Endothelial cell of umbilical vein (primary cell): ENCODE data around the gene PSMA3. TPM values are rescaled to one million over a fixed set of nuclear protein-coding genes. Genes with fewer than 3 reads are reported as not detected.

ENCODE experiments used
- BruUV-seq: library from RNA; stranded (reverse); fragments of 400-500 nt; replicated peaks from 2 replicates; lab custom pipeline; 2021; lab: Mats Ljungman, UMichigan
- CTCF ChIA-PET: fragments of 300-600, 350-600 bp; sonication (Branson Sonifier 250); formaldehyde crosslinking; loops from one replicate; lab custom pipeline; 2021; ENCODE audit warnings: antibody characterized with exemption, inconsistent platforms; lab: Charles Lee
- POLR2A ChIA-PET: fragments of 300-600, 350-600 bp; sonication (Branson Sonifier 250); formaldehyde crosslinking; loops from one replicate; lab custom pipeline; 2021; ENCODE audit warnings: antibody characterized with exemption, inconsistent platforms; lab: Charles Lee
- DNase-seq: peaks from one replicate; pipeline ENCODE4 v3.0.0-alpha.2; 2011; ENCODE audit warnings: low read depth, low spot score
- FAIRE-seq: peaks from 2 replicates; lab custom pipeline; 2011; peaks lifted over from hg19 to GRCh38; lab: Jason Lieb, UNC
- H2AFZ ChIP-seq: 2 replicates; pipeline ENCODE4 v1.6.0; 2012; ENCODE audit warnings: low read depth, low read length, control low read depth, inconsistent platforms
- H3K27ac ChIP-seq: 2 replicates; pipeline ENCODE4 v1.5.1; 2011; ENCODE audit warnings: low read depth, mild to moderate bottlenecking, control low read depth, low read length, moderate library complexity; ENCODE audit not compliant: insufficient read depth
- H3K27me3 ChIP-seq, 2 experiments: 2 replicates each; pipeline versions ENCODE4 v1.6.0 to v1.6.1; 2011; ENCODE audit warnings: low read length in 2 of 2, mixed read lengths in 1 of 2; ENCODE audit not compliant: control insufficient read depth in 2 of 2, insufficient read depth in 2 of 2
- H3K36me3 ChIP-seq, 2 experiments: 2 replicates in 1 of 2; 3 replicates in 1 of 2; pipeline ENCODE4 v1.5.1; 2011; ENCODE audit warnings: low read length in 2 of 2, mild to moderate bottlenecking in 1 of 2, moderate library complexity in 1 of 2; ENCODE audit not compliant: control insufficient read depth in 2 of 2, insufficient read depth in 2 of 2; ENCODE audit errors: extremely low read depth in 1 of 2
- H3K4me1 ChIP-seq: 3 replicates; pipeline ENCODE4 v1.5.1; 2011; ENCODE audit warnings: mild to moderate bottlenecking, low read length; ENCODE audit not compliant: control insufficient read depth, insufficient read depth; ENCODE audit errors: extremely low read depth
- H3K4me2 ChIP-seq: 2 replicates; pipeline ENCODE4 v1.6.1; 2011; ENCODE audit warnings: low read length, control low read depth, mixed read lengths; ENCODE audit not compliant: insufficient read depth
- H3K4me3 ChIP-seq, 3 experiments: fragments of 200-600 bp in 1 of 3; sonication (generic), shearing (Covaris generic) in 1 of 3; replicated peaks in 1 of 3; 2 replicates each; pipeline ENCODE4 v1.5.1; 2011 to 2016; ENCODE audit warnings: control low read depth in 3 of 3, low read length in 3 of 3, mild to moderate bottlenecking in 2 of 3, inconsistent platforms in 1 of 3, low read depth in 1 of 3, moderate library complexity in 1 of 3; ENCODE audit not compliant: insufficient read depth in 1 of 3
- H3K79me2 ChIP-seq: 2 replicates; pipeline ENCODE4 v1.6.0; 2012; ENCODE audit warnings: low read length, inconsistent platforms; ENCODE audit not compliant: control insufficient read depth, insufficient read depth
- H3K9ac ChIP-seq: replicated peaks from 2 replicates; pipeline ENCODE3; 2011; ENCODE audit warnings: low read length, control low read depth; ENCODE audit not compliant: insufficient read depth; ENCODE audit errors: extremely low read depth
- H3K9me1 ChIP-seq: replicated peaks from 3 replicates; pipeline ENCODE4 v1.6.0; 2011; ENCODE audit warnings: mild to moderate bottlenecking, low read length; ENCODE audit not compliant: control insufficient read depth, insufficient read depth; ENCODE audit errors: extremely low read depth
- H3K9me3 ChIP-seq: replicated peaks from 2 replicates; pipeline ENCODE4 v1.5.1; 2012; ENCODE audit warnings: low read length, inconsistent platforms; ENCODE audit not compliant: control insufficient read depth, insufficient read depth
- H4K20me1 ChIP-seq: replicated peaks from 2 replicates; pipeline ENCODE3; 2011; ENCODE audit warnings: mild to moderate bottlenecking, low read length; ENCODE audit not compliant: control insufficient read depth, insufficient read depth; ENCODE audit errors: extremely low read depth
- CTCF ChIP-seq, 2 donors: IDR thresholded peaks; 1 replicate in 1 of 2; 2 replicates in 1 of 2; pipeline ENCODE4 v1.5.1; 2011; ENCODE audit warnings: low read length in 2 of 2, mild to moderate bottlenecking in 2 of 2, moderate library complexity in 2 of 2, control low read depth in 1 of 2, inconsistent platforms in 1 of 2, low read depth in 1 of 2; ENCODE audit not compliant: insufficient read depth in 1 of 2; ENCODE audit errors: extremely low read depth in 1 of 2
- EZH2 ChIP-seq: IDR thresholded peaks from 2 replicates; pipeline ENCODE4 v1.6.1; 2012; ENCODE audit warnings: borderline replicate concordance, low read depth, mild to moderate bottlenecking, moderate library complexity, low read length, inconsistent platforms; ENCODE audit not compliant: severe bottlenecking
- FOS ChIP-seq: IDR thresholded peaks from 2 replicates; pipeline ENCODE4 v1.6.1; 2011; ENCODE audit warnings: mild to moderate bottlenecking, low read length, moderate library complexity, borderline replicate concordance; ENCODE audit not compliant: insufficient read depth
- GATA2 ChIP-seq: IDR thresholded peaks from 2 replicates; pipeline ENCODE4 v1.7.0; 2011; ENCODE audit warnings: low read depth, mild to moderate bottlenecking, moderate library complexity, mixed read lengths, low read length; ENCODE audit not compliant: insufficient read length, insufficient read depth
- JUN ChIP-seq: IDR thresholded peaks from 2 replicates; pipeline ENCODE4 v1.6.1; 2011; ENCODE audit warnings: borderline replicate concordance, low read depth; ENCODE audit not compliant: insufficient read length, insufficient read depth
- MAX ChIP-seq: IDR thresholded peaks from 2 replicates; pipeline ENCODE4 v1.6.1; 2011; ENCODE audit not compliant: insufficient read depth, insufficient read length
- MYC ChIP-seq: IDR thresholded peaks from one replicate; pipeline ENCODE4 v1.6.1; 2011; ENCODE audit warnings: mild to moderate bottlenecking, low read depth, low read length
- POLR2A ChIP-seq: IDR thresholded peaks from 2 replicates; pipeline ENCODE4 v1.6.1; 2012; ENCODE audit warnings: low read depth, mild to moderate bottlenecking, control low read depth, low read length
- POLR2AphosphoS5 ChIP-seq: IDR thresholded peaks from 2 replicates; pipeline ENCODE4 v1.6.1; 2012; ENCODE audit warnings: low read depth, mild to moderate bottlenecking, control low read depth, low read length, moderate library complexity; ENCODE audit not compliant: insufficient read depth
- dilution Hi-C: fragments of 300-500 bp; cut with MboI; formaldehyde crosslinking; loops from one replicate; pipeline ENCODE4 v1.15.0; 2019; ENCODE audit warnings: low sequenced_read_pairs; ENCODE audit not compliant: extremely low pct_ligation_motif_present
- intact Hi-C: fragments of 100-400 bp; cut with micrococcal nuclease; formaldehyde crosslinking; loops from one replicate; pipeline ENCODE4 v1.10.0; 2022
- polyA plus RNA-seq, 4 experiments: library from polyadenylated mRNA; depleted of rRNA in 3 of 4; stranded (reverse) in 3 of 4; unstranded in 1 of 4; fragments of >200 nt; gene quantifications; 2 replicates each; pipeline versions ENCODE4 v1.2.1 to v1.2.3, GENCODE V29; 2011 to 2012; ENCODE audit warnings: missing spikeins in 1 of 4
- total RNA-seq: library from RNA; stranded (reverse); gene quantifications from 2 replicates; pipeline ENCODE4 v1.2.3, GENCODE V29; 2021

PSMA3 gene
- total and polyA plus RNA-seq, 2 donors (not counting 3 experiments of a cell fraction or from before 2014, with no cell fraction given), result 240 to 297 TPM

GRCh38 chr14:58282925-58283593, 38.4 kb downstream of the PSMA3 start:
- TF ChIP-seq FOS (no peak), MYC (no peak), JUN (no peak), CTCF (IDR thresholded peaks at IDR 0.05; ENCODE audit: extremely low read depth in 1 of 2, insufficient read depth in 1 of 2, low read depth in 1 of 2, low read length in 2 of 2) (no peak), POLR2AphosphoS5 (no peak), MAX (no peak), POLR2A (no peak), GATA2 (no peak), EZH2 (no peak)
- no TSS peak for BruUV-seq
- CTCF ChIA-PET, result no interaction called here
- Histone ChIP-seq H3K4me2 (no peak overlapping the region), H3K4me3 (no peak overlapping the region), H3K36me3 (peaks cover 6 to 17% of the 10 kb centered on the region in 2 experiments), H3K9me1 (no peaks in the 10 kb centered on the region), H3K27ac (no peak overlapping the region), H3K79me2 (peaks cover 74% of the 10 kb centered on the region), H3K4me1 (peaks cover 25% of the 10 kb centered on the region), H4K20me1 (peaks cover 7% of the 10 kb centered on the region), H2AFZ (no peak overlapping the region), H3K9ac (no peak overlapping the region), H3K27me3 (no peaks in the 10 kb centered on the region), H3K9me3 (no peaks in the 10 kb centered on the region)
- dilution Hi-C loops, result no loop called here
- no peak for DNase-seq
- POLR2A ChIA-PET, result no interaction called here
- no peak for FAIRE-seq
- intact Hi-C loops, result no loop called here
